ENCODE results near the gene EXOC6.

- TF ChIP-seq GLIS3 (CRISPR knock-in tag; IDR thresholded peaks at IDR 0.05) (no peak), CREB5 (CRISPR knock-in tag; IDR thresholded peaks at IDR 0.05; ENCODE audit: low read depth) (no peak), TCF4 (CRISPR knock-in tag; IDR thresholded peaks at IDR 0.05; ENCODE audit: borderline replicate concordance) (no peak), ZNF70 (CRISPR knock-in tag; IDR thresholded peaks at IDR 0.05) (no peak), BACH2 (CRISPR knock-in tag; IDR thresholded peaks at IDR 0.05; ENCODE audit: borderline replicate concordance) (no peak), ZC3H10 (CRISPR knock-in tag; IDR thresholded peaks at IDR 0.05) (no peak)
Measured at GRCh38 chr10:93088466-93088865, 240.1 kb downstream of the EXOC6 start.

Measured in SK-N-SH treated with all-trans-retinoic acid at 6 μM for 48 hours (cell line).